RCC 7860 (cell line): ENCODE data around the gene NAALADL2.

Experiments
- DNase-seq: peaks from one replicate; pipeline ENCODE4 v3.0.0-alpha.2; 2015; ENCODE audit warnings: low spot score
- FAIRE-seq: peaks from 2 replicates; lab custom pipeline; 2012; peaks lifted over from hg19 to GRCh38; lab: Jason Lieb, UNC

Gene NAALADL2

DNA sequence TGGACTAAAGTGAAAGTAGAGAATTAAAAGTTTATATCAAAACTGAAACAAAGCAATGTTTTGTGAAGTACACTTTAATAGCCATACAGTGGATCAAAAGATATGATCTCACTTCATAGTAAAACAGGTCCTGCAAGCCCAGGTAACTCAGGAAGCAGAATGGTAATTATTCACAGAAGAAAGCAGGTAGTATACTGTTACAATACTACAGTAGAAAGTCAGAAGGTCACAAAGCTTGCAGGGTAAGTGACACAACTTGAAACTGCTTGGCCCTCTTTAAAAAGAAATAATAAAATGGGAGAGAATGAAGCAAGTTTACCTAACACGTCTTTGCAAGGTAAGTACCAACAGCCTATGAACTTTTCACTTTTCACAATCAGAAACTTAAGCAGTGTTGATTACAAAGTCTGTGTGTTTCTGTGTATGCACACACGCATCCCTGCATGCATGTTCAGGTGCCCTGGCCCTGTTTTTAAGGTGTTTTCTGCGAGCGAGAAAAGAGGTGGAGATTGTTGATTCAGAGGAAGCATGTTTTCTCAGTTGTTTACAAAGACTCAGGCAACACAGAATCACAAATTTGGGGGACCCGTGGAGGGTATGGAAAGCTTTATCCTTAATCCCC is at the start of gene NAALADL2:
Gene NAALADL2 (plus strand): TSS at position 221 of the 622 bp plus-strand sequence.
- DNase-seq: no peak
- FAIRE-seq: no peak

DNA sequence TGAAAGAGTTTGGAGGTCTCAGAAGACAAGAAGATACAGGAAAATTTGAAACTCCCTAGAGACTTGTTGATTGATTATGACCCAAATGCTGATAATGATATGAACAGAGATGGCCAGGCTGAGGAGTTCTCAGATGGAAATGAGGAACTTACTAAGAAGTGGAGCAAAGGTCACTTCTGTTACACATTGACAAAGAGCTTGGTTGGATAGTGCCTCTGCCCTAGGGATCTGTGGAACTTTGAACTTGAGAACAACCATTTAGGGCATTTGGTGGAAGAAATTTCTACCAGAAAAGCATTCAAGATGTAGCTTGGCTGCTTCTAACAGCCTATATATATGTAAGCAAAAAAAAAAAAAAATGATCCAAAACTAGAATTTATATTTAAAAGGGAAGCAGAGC is 48.9 kb upstream of the NAALADL2 start:
- no peak for DNase-seq
- FAIRE-seq: no peak

DNA sequence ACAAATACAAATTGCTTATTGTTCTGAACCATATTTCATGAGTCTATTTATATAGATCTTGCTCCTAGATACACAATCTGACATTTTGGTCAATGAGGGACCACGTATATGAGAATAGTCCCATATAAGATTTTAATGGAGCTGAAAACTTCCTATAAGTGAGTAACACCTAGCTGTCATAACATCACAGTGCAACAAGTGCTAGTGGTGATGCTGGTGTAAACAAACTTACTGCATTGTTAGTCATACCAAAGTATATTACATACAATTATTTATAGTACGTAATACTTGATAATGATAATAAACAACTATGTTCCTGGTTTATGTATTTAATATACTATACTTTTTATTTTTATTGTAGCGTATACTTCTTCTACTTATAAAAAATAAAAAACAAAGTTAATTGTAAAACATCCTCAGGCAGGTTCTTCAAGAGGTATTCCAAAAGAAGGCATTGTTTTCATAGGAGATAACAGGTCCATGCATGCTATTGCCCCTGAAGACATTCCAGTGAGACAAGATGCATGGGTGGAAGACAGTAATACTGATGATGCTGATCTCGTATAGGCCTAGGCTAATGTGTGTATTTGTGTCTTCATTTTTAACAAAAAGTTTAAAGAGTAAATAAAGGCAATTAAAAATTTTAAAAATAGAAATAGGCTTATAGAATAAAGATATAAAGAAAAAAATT is 46.8 kb upstream of the NAALADL2 start:
- DNase-seq: no peak
- no peak for FAIRE-seq

DNA sequence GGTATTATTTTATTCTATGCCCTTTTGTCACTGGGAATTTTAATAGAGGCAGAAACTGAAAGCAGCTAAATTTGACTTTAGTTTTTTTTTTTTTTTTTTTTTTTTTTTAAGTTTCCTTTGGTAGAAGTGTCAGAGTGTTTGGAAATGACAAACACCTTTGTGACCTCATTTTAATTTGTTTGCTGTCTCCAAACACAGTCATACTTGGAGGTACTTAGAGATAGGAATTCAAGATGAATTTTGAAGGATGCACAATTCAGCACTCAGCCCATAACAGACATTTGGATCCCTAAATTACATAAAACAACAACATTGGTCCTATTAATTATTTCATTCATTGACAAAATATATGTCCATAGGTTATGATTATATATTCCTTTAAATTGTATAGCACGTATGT is 43.4 kb upstream of the NAALADL2 start:
- no peak for FAIRE-seq
- no peak for DNase-seq

DNA sequence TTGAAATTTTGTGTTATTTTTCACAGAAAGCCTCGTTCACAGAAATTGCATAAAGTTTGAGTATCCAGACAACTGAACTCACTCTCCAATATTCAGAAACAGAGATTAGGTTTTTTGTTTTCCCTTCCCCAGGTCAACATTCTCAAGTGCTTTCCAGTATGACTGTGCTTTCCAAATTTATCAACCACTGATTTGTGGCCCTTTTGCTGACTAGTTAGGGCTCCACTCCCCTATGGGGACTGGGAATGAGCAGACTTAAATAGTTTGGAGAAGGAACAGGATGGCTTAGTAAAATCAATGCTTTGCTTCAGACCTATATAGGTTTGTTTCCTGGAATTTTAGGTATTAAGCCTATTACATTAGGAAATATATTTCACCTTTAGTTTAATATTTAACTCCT is 38.2 kb upstream of the NAALADL2 start:
- DNase-seq (no peak), FAIRE-seq (no peak)

DNA sequence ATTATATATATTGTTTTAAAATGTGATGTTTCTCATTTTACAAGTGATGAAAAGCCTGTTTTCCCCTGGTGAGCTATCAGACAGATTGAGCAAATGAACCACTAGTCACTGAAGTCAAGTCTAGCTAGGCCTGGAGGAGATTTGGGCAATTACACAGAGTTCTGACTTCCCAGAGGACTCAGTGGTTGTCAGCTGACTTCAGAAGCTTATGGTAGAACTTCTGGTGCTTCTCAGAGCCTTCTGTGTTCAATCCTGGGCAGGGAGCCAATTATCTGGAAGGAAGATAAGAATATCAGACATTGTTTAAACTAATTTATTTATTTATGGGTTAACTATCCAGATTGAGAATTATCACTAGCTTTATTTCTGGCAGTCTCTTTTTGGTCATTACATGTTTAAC is 37.7 kb upstream of the NAALADL2 start:
- no peak for DNase-seq

DNA sequence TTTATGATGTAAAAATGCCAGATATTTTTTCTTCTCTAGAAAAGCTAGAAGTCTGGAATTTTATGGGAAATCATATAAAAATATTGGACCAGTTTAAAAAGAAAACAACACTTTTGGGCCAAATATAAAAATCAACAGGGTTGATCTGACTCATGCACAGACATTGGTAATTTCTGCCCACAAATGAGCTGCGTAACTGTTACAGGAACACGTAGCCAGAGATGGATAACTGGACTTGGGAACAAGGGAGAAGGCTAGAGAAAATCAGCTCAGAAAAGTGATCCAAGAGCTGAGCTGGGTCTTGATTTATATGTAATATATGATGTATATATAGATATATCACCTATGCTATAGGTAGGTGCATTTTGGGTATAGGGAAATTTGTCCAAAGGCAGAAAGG is 36.8 kb upstream of the NAALADL2 start:
- DNase-seq (no peak), FAIRE-seq (no peak)

More for the DNA sequence above, 37.7 kb upstream of the NAALADL2 start:
- no peak for FAIRE-seq

DNA sequence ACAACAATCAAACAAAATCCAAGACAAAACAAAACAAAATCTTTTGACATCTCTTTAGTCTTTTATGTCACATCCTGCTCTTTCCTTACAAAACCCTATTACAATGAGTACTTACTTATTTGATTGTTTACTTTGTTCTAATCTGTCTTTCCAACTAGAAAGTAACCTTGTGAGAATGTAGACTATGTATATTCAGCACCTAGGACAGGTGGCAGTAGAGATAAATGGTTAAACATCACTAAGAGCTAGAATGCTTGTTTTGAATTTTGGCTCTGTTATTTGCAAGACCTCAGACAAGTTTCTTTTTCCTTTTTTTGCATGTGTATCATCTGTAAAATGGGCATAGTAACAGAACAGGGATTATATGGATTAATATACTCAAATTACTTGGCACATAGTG is 33.1 kb upstream of the NAALADL2 start:
- no peak for DNase-seq
- FAIRE-seq: no peak

DNA sequence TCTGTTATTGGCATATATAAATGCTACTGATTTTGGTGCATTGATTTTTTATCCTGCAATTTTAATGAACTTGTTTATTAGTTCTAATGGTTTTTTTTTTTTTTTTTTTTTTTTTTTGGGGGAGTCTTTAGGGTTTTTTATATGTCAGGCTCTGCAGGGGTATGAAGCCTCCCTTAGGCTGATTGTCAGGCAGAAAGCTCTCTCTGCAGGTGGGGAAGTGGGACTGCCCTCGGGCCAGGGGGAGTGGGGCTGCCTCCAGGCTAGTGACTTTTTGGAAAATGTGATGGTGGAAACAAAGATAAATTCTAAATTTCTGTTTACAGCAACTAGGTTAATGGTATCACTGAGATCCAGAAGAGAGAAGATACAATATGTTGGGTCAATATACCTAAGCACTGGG is 14.4 kb upstream of the NAALADL2 start:
- DNase-seq: no peak
- no peak for FAIRE-seq

DNA sequence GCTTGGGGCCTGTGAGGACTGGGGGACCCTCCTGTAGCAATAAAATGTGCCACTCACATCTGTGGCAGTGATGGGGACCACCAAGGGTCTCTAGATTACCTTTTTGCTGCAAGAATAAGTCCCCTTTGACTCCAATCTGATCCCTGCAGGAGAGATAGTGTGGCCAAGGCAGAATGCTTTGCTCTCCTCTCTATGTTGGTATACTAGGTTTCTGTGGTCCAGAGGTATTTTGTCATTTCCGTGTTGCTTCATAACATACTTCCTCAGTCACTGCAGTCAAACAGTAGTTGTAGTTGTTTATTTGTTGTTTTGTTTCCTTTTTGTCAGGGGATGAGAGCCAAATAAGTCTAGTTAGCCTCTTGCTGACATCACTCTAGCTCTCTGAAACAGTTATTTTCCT is 13.1 kb upstream of the NAALADL2 start:
- DNase-seq (no peak), FAIRE-seq (no peak)

DNA sequence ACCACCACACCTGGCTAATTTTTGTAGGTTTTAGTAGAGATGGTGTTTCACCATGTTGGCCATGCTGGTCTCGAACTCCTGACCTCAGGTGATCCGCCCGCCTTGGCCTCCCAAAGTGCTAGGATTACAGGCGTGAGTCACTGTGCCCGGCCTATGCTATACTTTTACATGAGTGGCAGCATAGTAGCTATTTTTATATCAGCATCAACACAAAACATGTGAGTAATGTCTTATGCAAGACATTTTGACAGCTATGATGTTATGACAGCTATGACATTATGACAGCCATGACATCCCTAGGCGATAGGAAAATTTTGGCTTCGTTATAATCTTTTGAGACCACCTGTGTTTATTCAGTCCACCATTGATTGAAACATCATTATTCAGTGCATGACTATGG is 4.1 kb upstream of the NAALADL2 start:
- no peak for FAIRE-seq
- no peak for DNase-seq

DNA sequence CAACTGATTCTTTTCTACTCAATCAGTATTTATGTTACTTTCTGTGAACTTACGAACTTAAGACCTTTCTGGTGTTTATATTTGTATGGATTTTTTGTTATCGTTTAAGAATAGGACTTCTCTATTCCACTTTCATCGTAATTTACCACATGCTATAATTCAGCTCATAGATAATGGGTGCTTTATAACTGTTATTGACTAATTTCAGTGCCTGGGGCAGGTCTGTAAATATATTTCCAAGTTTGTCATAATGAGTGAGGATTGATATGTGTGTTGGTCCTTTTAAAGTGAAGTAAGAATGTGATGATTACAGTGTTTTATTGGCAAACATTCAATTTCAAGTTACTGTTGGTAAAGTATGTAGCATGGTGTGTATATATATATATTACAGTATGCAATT is 1.8 kb upstream of the NAALADL2 start:
- FAIRE-seq (no peak), DNase-seq (no peak)

DNA sequence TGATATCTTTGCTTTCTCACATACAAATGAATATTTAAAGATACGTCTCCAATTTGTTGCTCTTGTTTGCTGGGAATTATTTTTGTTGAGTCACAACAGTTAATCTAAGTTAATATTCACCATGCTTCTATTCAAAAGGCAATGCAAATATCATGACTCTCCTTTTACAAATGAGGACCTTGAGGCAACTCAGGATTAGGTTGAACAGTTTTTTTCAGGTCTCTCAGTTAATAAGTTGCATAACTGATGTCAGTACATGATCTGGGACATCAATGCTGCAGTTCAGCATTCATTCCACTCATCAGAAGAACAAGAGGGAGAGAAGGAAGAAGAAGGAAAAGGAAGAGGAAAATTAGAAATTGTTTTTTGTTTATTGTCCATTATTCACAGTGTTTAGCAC is 781 bp upstream of the NAALADL2 start:
- no peak for DNase-seq
- no peak for FAIRE-seq

DNA sequence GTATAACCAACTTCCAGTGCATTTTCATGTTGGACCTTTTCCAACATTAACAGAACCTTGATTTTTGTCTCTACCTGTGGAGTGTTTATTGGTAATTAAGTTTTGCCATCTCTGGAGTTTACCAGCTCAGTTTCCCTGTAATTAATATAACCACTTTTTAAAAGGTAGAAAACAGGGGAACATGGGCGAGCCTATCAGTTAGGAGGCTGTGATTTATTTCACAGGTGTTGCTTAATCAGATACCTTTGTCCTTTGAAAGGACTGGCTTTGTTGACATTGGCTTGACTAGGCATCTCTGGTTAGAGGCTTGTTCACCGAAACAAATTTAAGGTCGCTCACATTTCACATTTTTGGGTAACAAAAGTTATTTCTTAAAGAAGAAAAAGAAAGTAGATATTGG is 622 bp downstream of the NAALADL2 start:
- FAIRE-seq (no peak), DNase-seq (no peak)

DNA sequence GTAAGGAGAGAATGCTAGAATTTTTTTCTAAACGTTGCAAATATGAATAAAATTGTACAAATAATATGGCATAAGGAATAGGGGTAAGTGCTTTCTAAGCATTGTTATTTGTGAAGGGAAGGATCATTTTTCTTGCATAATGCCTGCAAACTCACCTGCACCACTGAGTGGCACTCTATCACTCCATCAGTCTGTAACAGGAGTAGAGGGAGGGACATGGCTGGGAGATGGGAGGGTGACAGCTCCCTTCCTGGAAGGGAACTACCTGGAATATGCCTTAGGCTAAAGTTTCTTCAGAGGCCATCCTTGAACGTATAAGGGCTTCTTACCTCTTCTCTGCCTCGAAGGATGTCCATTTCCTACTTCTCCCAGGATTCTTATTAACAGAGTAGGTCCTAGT is 3.0 kb downstream of the NAALADL2 start:
- DNase-seq (peak; percentile 17), FAIRE-seq (no peak)

DNA sequence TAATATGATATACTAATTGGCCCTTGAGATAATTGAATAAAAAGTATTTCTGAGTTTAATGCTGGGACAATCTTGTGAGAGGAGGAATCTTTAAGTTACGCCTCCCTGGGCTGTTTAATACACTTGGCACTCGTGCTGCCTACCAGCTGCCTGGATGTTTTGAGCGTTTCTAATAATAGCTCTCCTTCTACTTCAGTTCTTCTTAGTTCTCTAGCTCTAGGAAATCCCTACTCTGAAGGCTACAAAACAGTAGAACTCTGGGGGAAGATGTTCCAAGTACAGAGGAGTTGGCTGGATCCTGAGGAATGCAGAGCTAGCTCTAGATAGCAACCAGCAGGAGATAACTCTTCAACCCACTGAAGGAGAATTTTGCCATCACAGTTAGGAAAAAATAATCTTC is 3.5 kb downstream of the NAALADL2 start:
- no peak for FAIRE-seq
- DNase-seq: no peak

DNA sequence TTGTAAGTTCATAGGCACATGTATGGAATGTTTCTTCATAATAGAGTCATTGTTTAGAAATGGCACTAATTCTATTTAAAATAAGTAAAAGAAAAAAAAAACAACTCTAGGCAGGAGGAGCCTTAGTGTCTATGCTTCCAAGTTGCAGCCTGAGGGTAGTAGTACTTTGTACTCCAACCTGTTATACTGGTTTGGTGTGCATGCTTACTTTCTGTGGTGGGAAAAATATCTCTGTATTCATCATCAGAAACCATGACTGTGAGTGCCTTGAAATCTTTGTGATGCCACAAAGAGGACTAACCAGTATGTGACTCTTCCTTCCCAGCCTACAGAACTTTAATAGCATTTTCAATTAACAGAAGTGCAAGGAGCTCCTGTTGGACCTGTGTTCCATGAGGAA is 4.4 kb downstream of the NAALADL2 start:
- DNase-seq: no peak

DNA sequence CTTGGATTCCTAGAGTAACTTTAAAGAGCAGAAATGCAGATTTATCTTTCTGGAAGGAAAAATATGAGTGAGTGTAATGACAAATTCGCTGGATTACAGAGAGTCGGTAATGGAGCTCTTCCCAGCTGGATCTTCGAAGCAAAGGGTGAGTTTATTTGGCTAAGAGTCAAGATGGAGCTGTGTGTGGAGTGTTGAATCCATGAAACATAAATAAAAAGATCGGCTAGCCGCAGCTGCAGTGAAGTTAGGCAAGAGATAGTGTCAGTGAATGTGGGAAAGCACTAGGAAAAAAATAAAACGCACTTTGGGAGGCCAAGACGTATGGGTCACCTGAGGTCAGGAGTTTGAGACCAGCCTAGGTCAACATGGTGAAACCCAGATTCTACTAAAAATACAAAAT is 10.3 kb downstream of the NAALADL2 start:
- FAIRE-seq: no peak
- no peak for DNase-seq

More for the DNA sequence above, 4.4 kb downstream of the NAALADL2 start:
- FAIRE-seq: no peak

DNA sequence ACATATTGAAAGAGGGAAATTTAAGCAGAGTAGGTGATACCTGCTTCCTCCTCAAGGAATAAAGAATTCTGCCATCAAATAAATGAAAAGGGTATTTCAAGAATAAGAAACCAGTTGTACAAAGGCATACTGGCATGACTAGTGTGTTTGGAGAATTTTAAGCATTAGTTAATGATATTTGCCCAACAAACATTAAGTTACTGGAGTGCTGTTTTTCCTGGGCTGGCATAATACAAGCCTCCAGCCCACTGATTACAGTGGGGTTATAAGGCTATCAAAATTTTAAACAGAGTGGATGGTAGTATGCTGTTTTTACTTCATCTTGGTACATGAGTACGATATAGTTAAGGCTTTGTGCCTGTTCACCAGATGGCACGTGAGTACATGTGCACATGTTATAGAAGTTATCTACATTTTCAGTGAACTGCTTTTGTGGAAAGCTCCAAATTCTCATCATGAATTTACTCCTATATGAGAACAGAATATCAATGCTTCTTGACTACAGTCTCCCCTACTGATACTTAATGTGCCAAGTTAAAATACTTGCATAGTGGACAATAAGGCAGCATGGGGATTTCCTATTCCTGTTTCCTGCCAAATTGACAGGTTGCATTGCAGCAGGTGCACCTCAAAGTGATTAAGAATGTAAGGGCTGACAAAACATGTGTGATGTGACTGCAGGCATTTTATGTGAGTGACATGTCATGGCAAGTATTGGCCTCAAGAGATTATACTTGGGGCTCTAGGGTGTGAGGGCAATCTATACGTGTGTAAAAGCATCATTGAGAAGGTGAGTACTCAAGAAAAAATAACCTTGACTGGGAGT is 14.9 kb downstream of the NAALADL2 start:
- FAIRE-seq: no peak

DNA sequence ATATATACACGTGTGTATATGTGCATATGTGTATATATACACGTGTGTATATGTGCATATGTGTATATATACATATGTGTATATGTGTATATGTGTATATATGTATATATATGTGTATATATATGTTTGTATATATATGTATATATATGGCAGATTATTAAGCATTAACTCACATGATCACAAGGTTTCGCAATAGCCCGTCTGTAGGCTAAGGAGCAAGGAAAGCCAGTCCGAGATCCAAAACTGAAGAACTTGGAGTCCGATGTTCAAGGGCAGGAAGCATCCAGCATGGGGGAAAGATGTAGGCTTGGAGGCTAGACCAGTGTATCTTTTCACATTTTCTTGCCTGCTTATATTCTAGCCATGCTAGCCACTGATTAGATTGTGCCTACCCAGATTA is 23.7 kb downstream of the NAALADL2 start:
- FAIRE-seq (no peak), DNase-seq (no peak)

More for the DNA sequence above, 14.9 kb downstream of the NAALADL2 start:
- DNase-seq: no peak

DNA sequence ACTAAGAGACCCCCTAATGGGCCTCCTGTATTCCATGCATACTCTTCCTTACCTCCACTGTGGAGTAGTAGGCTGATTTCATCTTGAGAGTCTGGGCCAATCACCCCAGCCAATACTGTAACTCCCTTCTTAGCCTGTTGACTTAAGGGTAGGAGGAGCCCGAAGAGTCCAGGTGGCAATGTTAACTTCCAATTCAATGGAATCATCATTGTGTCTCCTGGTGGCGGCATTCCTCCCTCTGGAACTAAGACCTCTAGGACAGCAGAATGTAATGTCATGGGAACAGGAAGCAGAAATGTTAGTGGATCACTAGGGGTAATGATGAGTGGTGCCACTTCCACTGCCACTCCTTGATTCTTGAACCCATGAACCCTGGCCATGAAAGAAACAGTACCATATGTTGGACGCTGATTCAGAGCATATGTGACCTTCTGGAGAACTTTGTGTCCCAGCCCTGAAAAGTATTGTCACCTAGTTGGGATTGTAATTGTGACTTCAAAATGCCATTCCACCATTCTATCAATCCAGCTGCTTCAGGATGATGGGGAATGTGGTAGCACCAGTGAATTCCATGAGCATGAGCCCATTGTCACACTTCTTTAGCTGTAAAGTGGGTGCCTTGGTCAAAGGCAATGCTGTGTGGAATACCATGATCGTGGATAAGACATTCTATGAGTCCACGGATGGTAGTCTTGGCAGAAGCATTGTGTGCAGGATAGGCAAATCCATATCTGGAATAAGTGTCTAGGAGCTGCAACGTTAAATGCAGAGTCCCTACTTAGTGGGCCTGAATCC is 24.9 kb downstream of the NAALADL2 start:
- DNase-seq (no peak), FAIRE-seq (no peak)
